ENCODE data around the gene OR2A1.
"Not testable (repeated sequence)": the region's sequence is repeated elsewhere in the genome, so short reads cannot be mapped to it uniquely, and the experiment has no call there.

Gene OR2A1, protein sequence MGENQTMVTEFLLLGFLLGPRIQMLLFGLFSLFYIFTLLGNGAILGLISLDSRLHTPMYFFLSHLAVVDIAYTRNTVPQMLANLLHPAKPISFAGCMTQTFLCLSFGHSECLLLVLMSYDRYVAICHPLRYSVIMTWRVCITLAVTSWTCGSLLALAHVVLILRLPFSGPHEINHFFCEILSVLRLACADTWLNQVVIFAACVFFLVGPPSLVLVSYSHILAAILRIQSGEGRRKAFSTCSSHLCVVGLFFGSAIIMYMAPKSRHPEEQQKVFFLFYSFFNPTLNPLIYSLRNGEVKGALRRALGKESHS

DNA sequence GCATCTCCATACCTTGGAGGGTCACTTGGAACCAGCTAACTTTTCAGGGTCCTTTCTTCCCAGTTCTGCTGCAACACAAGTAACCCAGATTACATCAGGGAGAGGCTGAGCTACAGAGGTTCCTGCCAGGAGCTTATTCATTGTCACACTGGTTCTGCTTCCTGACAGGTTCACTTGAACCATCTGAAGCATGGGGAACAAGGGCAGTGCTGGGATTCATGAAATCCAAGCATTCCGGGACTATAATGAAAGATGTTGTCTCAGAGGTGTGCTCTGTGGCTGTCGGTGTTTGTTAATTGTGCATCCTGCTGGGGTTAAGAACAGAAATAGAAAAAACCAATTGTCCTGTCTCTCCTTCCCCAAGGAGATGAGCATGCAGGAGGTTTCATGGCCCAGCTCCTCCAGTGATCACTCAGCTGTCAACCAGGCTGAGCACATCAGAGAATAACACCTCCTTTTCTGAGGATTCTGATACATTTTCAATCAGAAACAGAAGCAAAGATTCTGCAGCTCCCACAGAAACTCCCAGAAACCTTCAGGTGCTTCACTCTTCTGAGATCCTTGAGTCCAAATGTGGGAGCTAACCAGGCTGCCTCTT lies at the start of gene OR2A1:
Gene OR2A1 (plus strand): TSS at position 548 of the 598 bp plus-strand sequence. CDS start 5,706 bp downstream, outside the sequence.
- not testable (repeated sequence) for DNase-seq

DNA sequence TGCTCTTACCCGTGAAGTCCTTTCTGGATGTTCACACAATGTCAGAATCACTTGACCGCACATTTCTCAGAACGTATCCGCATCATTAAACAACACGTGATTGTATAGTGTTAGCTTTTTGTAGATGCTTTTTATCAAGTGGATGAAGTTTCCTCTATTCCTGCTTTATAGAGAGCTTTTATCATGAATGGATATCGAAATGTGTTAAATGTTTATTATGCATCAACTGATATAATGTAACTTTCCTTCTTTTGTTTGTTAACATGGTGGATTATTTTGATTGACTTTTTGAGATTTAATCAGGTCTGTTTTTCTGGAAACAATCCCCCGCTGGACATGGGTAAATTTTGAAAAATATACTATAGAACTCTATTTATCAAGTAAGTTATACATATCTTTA lies 47.5 kb upstream of the OR2A1 start, which contains the start of gene OR2A7:
Gene OR2A7 (minus strand): TSS at position 101 of the 400 bp plus-strand sequence. CDS start 5,164 bp downstream, outside the sequence.
- DNase-seq = not testable (repeated sequence)

DNA sequence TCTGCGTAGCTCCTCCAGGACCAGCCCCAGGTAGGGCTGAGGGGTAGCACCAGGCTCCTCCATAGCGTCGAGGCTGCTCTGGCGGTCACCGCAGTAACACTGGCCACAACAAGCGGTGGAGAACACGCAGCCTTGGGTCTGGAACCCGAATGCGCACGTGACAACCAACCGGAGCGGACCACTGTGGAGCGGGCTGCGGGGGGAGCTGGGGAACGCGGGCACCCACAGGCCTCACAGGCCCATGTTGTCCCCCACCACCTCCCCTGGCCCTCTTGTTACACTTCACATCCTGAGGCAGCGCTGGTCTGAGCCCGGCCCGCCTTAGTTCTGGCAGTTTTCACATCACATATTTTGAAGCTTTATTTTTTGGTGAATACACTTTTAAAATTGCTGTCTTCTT lies 43.0 kb upstream of the OR2A1 start, which contains the start of gene CTAGE8:
Gene CTAGE8 (minus strand): TSS at position 101 of the 400 bp plus-strand sequence. CDS start 38 bp downstream, at position 63.
- DNase-seq = not testable (repeated sequence)

DNA sequence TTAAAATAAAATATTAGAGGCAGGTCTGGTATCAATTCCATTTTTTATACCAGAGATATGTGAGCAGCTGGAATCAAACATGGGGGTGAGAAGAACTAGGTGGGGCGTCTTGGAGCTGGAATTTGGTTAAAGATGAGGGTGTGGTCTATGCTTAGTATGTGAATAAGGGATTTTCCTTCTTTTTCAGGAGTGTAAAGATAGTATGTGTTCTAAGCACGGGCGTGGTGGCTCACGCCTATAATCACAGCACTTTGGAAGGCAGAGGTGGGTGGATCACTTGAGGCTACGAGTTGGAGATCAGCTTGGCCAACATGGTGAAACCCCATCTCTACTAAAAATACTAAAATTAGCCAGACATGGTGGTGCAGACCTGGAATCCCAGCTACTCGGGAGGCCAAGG lies 36.9 kb upstream of the OR2A1 start:
- DNase-seq = not testable (repeated sequence)

DNA sequence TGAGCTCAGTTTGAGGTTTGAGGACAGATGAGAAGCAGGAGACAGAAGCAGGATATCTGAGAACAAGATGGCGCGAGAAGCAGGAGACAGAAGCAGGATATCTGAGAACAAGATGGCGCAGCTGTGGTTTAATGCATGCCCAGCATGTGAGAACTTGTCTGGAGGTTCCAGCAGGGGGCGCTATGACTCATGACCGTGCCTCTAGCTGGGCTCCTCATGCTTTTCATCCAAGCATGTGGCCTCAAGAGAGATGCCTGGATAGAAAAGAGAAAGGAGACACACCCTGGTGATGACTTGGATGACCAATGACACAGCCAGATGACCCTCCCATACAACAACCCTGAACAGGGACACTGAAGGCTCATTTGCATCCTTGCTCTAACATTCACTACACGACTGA lies 32.2 kb upstream of the OR2A1 start:
- not testable (repeated sequence) for DNase-seq

DNA sequence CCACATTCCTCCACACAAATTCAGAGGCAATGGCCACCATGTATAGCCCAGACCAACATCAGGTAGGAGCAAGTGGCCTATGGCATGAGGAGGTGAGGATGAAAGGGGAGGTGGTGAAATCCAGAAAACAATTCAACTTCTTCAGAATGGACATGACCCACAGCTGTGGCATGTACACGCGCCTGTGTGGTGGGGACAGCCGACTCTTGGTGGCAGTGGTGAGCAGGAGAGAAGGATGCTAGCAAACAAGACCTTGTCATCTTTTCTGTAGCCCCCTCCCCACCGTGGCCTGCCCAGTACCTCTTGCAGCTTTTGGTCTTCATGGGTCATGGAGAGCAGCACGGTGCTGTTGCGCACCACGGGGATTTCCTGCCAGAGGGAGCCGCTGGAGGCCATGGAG lies 30.2 kb upstream of the OR2A1 start:
- DNase-seq = not testable (repeated sequence)

DNA sequence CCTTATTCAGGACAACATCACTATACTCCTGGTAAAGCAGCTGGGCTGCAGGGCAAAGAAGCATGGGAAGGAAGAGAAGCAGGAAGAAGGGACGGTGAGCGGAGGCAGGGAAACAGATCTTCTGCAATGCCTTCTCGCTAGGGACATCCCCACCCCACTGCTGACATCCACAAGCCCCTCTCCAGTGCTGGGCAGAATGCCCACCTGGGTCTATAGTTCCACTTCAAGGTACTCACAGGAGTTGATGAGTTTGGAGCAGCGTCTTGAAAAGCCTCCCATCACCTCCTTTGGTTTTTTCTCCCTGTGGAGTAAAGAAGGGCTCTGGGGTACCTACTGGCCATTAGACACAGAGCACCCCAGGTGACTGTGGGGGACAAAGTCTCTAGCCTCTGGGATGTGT lies 29.7 kb upstream of the OR2A1 start:
- DNase-seq = not testable (repeated sequence)

DNA sequence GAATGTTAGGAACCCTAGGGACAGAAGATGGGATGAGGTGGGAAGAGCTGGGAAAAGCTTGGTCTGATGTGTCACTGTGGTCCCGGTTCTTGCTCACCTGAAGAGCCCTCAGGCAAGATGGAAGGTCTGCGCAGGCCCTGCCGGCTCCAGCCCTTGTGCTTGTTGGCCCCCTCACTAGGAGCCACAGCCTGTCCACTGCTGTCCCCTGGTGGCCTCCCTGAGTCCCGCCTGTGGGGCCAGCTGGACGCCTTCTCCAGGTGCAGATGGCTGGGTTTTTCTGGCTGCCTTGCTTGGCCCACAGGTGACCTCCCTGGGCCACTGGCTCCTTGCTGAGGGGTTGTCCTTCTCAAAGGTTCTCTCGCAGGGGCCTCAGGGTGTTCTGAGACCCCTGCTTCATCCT lies 28.5 kb upstream of the OR2A1 start:
- DNase-seq = not testable (repeated sequence)

DNA sequence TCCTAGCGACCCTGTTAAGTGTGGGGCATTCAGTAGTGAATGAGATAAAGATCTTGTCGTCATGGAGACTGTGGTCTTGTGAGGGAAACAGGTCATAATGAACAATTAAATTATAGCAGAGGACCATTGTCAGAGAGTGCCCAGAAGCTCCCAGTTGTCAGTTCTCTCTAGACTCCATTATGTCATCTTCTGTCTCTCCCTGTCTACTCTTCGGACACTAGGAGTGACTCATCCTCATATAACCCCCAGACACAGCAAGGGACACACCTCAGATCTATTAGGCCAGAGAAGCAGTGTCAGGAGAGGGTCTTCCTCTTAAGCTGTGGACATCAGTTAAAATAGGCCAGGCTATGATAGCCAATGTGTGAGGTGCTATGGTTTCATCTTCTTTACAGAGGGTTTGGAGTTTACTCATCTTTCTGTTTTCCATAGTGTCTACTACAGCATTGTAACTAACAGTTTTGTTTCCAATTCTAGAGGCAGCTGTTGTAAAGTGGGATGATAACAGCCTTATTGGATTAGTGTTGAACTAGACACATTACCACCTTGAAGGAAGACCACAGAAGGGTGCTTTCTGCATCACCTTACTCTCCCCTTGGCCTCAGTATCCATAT lies 24.9 kb upstream of the OR2A1 start:
- not testable (repeated sequence) for DNase-seq

DNA sequence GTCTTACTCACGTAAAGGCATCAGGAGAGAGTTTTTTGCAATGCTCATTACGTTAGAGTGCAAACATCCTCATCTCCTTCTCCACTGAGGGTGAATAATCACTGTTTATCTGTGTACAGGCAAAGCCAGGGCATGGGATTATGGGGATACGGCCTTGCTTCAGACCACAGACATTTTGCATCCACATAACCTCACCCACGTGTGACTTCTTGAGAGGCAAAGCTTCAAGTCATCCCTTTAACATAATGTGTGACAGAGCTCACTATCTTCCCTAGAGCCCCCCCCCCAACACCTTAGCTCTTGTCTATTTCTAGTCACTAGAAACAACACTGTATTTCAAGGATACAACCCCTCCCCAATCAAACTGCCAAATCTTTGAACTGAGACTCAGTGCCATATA lies 20.6 kb upstream of the OR2A1 start:
- DNase-seq = not testable (repeated sequence)

DNA sequence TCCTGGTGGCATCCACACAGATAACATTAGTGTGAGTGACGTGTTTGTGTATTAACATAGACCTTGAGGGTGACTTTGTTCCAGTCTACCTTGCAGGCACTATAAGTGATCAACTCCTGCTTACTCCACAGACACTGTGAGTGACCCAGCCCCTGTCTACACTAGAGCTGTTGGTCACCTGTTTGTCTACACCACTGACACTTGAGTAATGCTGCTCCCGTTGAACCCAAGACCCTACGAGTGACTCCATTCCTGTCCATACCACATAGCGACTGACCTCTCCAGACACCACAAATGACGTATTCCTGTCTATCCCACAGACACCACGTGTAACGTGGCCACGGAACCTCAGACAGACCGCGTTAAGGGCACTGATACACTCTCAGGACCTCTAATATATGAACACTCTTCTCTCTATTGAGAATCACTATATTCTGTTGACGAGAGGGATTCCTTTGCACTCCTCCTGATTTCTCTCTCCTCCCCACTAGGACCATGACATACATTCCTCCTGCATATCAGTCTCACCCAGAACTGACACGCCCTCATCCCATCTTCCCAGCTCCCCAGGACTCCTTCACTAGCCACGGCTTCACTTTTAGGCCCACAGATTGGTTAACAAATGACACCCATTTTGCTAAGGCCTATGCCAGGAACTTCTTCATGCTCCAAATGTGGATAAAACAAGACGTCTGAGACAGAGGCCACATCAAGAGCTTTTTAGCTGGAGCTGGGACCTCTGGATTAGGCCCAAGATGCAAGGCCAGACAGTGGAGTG lies 19.6 kb upstream of the OR2A1 start:
- not testable (repeated sequence) for DNase-seq

DNA sequence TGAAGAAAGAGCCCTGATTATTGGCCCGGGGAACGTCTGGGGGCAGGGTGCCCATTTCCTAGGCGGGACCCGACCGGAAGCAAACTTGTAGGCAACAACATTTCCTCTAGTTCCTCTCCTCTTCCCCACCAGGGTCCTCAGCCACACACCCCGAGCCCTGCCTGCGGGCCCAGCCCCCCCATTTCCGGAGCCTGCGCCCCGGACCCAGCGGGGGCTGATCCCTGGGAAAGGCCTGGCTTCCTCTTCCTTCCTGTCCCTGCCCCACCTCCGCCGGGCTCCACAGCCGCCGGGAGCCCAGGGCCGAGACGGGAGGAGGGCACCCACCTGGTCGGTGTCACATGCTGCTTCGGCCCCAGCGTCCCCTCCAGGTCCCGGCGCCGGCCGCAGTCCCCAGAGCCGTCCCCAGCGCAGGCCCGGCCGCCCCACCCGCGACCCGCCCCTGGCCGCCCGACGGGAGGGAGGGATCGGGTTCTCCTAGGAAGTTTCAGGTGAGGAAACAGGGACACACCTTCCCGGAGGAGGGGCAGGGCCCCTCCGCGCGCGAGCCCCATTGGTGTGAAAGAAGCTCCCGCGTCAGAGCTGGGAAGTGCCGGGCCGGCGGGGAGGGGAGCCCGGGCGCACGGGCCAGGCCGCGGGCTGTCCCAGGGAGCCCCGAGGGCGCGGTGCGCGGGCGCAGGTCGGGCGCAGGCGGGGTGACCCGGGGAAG lies 18.3 kb upstream of the OR2A1 start:
- not testable (repeated sequence) for DNase-seq

DNA sequence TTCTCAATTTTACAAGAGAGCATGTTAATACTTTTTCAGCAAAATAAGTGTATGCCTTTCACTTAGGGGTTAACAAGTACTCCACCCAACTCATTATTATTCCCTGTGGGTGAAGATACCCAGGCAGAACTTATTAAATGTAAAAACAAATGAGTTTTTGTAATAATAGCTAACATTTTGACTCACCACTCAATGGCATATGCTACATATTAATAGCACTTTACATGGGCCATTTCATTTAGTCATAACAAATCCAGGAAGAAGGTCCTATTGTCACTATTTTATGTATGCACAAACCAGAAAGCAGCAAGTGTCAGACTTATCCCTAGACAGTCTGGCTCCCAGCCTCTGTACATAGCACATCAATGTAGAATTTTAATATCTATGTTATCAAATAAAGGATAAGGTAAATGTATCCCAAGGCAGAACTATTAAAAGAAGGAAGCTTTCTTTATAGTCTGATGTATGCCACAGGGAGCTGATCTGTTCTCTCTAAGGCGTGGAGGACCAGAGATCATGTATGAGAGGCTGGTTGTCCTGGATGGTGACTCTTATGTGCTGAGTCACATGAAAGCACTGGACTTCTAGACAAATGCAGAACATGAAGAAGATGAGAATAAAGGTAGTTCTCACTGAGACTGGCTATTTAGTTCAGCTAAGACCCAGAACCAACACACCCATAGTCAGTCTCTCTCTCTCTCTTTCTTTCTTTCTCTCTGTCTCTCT lies 9.5 kb upstream of the OR2A1 start:
- DNase-seq = not testable (repeated sequence)

DNA sequence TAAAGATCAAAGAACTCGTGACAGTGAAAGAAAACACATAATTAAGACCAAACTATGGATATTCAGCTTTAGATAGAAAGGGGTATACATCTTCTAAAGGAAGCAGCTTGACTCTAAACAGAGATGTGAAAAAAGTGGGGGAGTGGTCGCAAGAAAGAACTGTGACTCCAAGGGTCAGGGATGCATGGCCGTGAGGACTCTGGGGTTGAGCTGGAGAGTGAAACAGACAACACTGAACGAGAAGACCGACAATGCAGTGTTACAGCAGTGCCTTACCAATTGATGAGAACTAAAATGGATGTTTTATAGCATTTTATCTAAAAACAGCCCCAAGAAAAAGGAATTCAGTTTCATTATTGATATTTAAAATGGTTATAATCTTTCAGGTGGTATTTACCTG lies 8.6 kb upstream of the OR2A1 start:
- not testable (repeated sequence) for DNase-seq

DNA sequence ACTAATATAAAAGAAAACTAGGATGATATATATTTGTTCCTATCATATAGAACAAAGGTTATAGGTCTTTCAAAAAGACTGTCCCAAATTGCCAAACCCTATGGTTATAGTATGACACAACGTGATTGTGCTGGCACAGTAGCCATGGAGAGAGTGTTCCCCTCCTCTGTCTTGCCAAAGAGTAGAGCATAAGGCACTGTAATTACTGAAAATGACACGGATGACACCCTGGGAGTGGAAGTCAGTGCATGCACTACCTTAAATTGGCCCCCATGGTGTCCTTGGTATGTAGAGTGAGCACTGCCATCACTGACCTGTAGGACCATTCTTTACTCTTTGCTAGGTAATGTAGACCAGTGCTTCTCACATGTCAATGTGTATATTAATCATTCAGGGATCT lies 7.1 kb upstream of the OR2A1 start:
- DNase-seq = not testable (repeated sequence)

DNA sequence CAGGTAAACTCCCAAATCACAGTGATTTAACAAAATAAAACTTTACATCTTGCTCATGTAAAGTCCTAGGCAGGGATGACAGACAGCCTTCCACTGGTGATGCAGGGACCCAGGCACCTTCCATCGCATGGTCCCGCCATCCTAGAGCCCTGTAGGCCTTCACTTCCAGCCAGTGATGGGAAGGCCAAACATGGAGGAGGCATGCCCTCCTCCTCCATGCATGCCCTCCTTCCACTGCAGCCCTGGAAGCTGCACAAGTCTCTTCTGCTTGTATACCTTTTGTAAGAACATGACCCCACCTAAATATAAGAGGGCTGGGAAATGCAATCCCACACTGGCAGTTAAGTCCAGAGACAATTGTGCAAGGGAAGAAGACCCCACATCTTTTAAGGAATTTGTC lies 2.5 kb upstream of the OR2A1 start:
- DNase-seq = not testable (repeated sequence)

DNA sequence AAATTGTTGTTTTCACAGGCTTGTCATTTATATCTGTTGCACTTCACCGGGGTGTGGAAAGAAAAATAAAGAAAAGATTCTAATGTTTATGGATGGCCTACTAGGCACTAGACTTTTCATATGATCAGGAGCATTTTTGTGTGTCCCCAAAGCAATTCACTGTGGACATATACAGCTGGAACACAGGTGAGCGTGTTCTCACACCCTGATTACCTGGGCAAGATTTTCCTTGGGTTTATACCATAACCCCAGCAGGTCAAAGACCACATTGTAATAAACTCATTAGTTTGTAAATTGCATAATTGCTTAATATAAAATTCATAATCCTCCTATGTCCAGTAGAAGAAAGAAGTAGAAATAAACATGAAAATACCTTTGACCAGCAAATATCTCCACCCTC lies 1.0 kb upstream of the OR2A1 start:
- not testable (repeated sequence) for DNase-seq

DNA sequence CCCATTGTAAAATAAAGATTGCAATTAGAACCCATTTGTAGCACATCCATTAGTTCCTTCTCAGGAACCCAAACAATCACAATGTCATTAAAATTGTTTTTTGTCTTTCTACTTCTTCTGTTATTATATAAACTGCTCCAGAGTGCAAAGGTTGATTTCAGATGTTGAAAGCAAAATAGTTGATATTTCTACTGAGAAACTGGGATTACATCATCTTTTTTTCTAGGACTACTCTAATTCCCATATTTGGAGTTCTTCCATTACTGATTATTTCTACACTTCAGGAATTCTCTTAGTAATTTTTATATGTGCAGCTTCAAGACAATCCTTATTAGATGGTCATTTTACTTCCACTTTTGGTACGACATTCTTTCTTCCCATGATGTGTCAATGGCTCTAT lies 5.3 kb downstream of the OR2A1 start:
- DNase-seq = not testable (repeated sequence)

DNA sequence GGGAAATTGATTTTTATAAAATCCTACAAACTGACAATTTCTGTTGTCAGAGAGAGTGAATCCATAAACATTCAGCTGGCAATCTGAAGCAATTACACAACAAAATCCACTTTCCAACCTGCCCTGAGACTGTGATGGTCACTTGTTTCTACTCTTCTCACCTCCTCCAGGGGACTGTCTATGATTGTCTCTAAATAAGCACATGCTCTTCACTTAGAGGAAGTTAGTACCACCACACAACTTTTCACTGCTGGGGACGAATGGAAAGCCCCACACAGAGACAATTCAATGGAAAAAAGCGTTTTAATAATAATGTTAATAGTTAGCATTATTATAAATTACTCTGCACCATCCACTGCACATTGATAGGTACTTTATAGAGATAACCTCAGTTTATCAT lies 7.3 kb downstream of the OR2A1 start:
- DNase-seq = not testable (repeated sequence)

DNA sequence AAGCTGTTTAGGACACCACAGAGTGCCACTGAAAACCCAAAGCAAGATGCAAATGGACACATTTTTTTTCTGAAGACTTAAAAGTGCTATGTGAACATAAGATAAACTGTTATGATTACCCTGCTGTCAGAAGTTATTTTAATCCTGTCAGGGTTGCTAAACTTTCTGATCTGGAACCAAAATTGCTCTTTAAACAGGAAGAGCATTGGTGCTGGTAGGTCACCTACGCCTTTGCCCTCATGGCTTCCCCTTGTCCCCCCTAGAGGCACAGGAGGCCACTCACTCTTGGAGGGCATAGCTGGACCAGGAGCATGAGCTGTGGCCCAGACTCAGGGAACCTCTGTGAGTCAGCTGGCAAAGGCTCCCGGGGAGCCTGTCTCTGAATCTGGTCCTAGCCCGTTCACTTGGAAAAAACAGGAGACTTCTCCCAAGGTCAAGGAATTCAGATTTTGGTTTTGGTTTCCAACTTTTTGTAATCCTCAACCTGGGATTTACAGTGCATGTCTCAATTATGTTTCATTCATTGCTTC lies 9.5 kb downstream of the OR2A1 start:
- not testable (repeated sequence) for DNase-seq

DNA sequence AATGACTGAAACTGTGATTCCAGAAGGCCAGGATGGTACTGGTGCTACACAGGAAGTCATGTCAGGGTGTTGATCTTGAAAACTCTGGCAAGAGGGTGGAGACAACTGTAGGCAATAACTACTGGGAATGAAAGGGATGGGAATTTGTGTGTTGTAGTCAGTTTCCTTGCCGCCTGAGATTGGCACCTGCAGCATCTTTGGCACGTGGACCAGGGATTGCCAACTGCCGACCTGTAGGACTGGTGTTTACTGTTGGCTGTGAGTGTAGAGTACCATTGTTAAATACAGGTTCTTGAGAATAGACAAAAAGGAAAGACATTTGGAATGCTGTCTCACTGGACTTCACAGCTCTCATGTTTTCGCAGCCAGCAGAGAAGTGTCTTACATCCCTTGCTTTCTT lies 11.1 kb downstream of the OR2A1 start:
- DNase-seq = not testable (repeated sequence)
